Gastrocnemius medialis (tissue), 4 donors: ENCODE measurements around the gene FAM3A. TPM values are rescaled to one million over a fixed set of nuclear protein-coding genes. Genes with fewer than 3 reads are reported as not detected.

Experiments used
- ATAC-seq, 2 donors: fragments of 150-250 bp; one replicate each; pipeline ENCODE4 v1.9.1; 2016
- DNase-seq, 2 donors: peaks; one replicate each; pipeline ENCODE4 v3.0.0-alpha.2; 2019
- H3K27ac ChIP-seq, 4 donors: fragments of 200-600 bp; sonication (generic); 1 replicate in 1 of 4; 2 replicates in 3 of 4; pipeline ENCODE4 v1.5.1; 2016 to 2018; ENCODE audit warnings: mild to moderate bottlenecking in 2 of 4, moderate library complexity in 1 of 4
- H3K27me3 ChIP-seq, 3 donors: fragments of 200-600 bp; sonication (generic) in 2 of 3; 1 replicate in 1 of 3; 2 replicates in 2 of 3; pipeline versions ENCODE4 v1.5.1 to v1.6.0; 2016 to 2019; ENCODE audit warnings: mild to moderate bottlenecking in 1 of 3, moderate library complexity in 1 of 3
- H3K36me3 ChIP-seq, 2 donors: fragments of 200-600 bp; sonication (generic) in 1 of 2; one replicate each; pipeline ENCODE4 v1.5.1; 2017 to 2018
- H3K4me1 ChIP-seq, 2 donors: fragments of 200-600 bp; sonication (generic) in 1 of 2; one replicate each; pipeline ENCODE4 v1.5.1; 2016 to 2017; ENCODE audit warnings: mild to moderate bottlenecking in 2 of 2
- H3K4me3 ChIP-seq, 4 donors: fragments of 200-600 bp; sonication (generic) in 3 of 4; 1 replicate in 1 of 4; 2 replicates in 3 of 4; pipeline ENCODE4 v1.5.1; 2016 to 2019; ENCODE audit warnings: mild to moderate bottlenecking in 2 of 4
- H3K9me3 ChIP-seq, 3 donors: fragments of 200-600 bp; sonication (generic) in 2 of 3; 1 replicate in 1 of 3; 2 replicates in 2 of 3; pipeline ENCODE4 v1.5.1; 2016 to 2019
- CTCF ChIP-seq, 5 experiments: fragments of 450-650 bp in 3 of 5; fragments of 200-600 bp in 2 of 5; sonication (generic) in 2 of 5; IDR thresholded peaks in 4 of 5; conservative IDR thresholded peaks in 1 of 5; 1 replicate in 4 of 5; 2 replicates in 1 of 5; pipeline ENCODE4 v1.5.1; 2016 to 2019; ENCODE audit warnings: antibody characterized with exemption in 5 of 5, mild to moderate bottlenecking in 3 of 5, moderate library complexity in 3 of 5
- POLR2A ChIP-seq, 2 donors: fragments of 450-650 bp; IDR thresholded peaks; one replicate each; pipeline ENCODE4 v1.6.1; 2017; ENCODE audit warnings: antibody characterized with exemption in 2 of 2, mild to moderate bottlenecking in 2 of 2, moderate library complexity in 2 of 2
- in situ Hi-C, 4 donors: fragments of 200-750 bp; cut with MboI; loops; one replicate each; pipeline versions ENCODE4 v1.15.0 to v1.8.0; 2017; ENCODE audit warnings: low sequenced_read_pairs in 4 of 4
- intact Hi-C: fragments of 100-400 bp; cut with DNase I; formaldehyde crosslinking; loops from one replicate; pipeline ENCODE4 v1.15.1; 2023; ENCODE audit warnings: low total_unique reads
- total RNA-seq, 4 donors: library from RNA; depleted of rRNA; stranded (reverse); fragments of >200 nt; gene quantifications; one replicate each; pipeline versions ENCODE4 v1.1.0 to v1.2.3, GENCODE V29; 2016

The FAM3A gene
- total RNA-seq, 4 donors from 2014 or later: 28.3 to 44.5 (median 37.8) TPM

DNA sequence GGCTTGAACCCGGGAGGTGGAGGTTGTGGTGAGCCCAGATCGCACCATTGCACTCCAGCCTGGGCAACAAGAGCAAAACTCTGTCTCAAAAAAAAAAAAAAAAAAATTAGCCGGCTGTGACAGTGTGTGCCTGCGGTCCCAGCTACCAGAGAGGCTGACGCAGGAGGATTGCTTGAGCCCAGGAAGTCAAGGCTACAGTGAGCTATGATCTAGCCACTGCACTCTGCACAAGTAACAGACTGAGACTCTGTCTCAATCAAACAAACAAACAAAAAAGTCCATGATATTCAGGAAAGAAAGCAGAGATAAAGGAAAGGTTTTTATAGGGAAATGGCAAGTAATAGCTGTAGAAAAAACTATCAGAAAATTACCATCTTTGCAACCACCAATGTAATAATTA lies 34.8 kb downstream of the FAM3A start:
- peaks cover 17 to 27% of the 10 kb centered on the region in 2 donors for H3K4me1 ChIP-seq
- DNase-seq (no peak), ATAC-seq (no peak)
- peak overlapping the region in 1 of 4 donors; percentile 57 for H3K27ac ChIP-seq
- no peak overlapping the region for H3K4me3 ChIP-seq
- no peaks in the 10 kb centered on the region for H3K27me3 ChIP-seq
- no peak for TF ChIP-seq CTCF (IDR thresholded peaks at IDR 0.05 in 4 of 5, conservative IDR thresholded peaks at IDR 0.05 in 1 of 5)
- TF ChIP-seq POLR2A (IDR thresholded peaks at IDR 0.05): no peak
- in situ Hi-C loops: no loop called here
- no peaks in the 10 kb centered on the region for H3K36me3 ChIP-seq
- no peaks in the 10 kb centered on the region for H3K9me3 ChIP-seq
- intact Hi-C loops: no loop called here

DNA sequence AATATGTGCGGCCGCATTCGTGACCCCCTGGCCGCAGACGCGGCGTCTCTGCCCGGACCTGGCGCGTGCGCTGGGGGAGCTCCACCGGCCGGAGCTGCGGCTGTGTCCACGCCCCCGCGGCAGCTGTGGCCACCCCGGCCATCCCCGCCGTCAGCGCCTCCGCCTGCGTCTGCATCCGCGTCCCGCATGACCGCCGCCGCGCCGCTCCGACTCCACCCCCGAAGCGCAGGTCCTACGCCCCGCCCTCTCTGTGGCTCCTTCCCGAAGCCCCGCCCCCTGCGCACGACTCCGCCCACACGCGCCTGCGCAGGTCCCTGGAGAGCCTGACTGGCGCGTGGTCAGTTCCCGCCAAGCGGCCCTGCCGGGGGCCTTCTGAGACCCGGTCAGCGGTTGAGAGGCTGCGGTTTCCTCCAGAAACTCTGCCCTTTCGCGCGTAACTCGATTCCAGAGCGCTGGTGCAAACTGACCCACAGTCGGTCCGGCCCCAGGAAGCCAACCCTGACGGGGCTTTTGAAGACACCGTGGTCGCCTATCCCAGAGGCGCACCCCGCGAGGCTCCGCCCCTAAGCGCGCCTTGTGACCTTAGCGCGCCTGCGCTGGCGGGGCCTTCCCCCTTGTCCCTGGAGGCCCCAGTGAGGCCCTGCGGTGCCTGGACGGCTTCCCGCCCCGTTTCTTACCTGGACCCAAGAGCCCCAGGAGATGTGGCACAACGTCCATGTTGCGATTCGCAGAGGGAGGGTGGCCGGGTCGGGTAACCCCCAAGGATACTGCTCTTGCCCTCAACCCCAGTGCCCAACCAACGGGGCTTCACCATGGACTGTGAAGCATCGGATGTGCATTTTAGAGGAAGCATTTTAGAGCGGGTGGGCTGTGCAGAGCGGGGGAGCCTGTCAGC lies 37.1 kb downstream of the FAM3A start, which contains the start of gene LAGE3:
LAGE3 (minus strand) TSS at position 554 of the 895 bp plus-strand sequence; CDS start at position 188, 366 bp downstream.
- in situ Hi-C loops: no loop called here
- peak within 1 kb of the TSS; percentile 58 to 70 (median 62) for H3K4me3 ChIP-seq
- ATAC-seq (peak; percentile 89 to 93), DNase-seq (peak; percentile 82 to 91)
- peaks cover 3 to 8% of the 10 kb centered on the region in 2 donors for H3K4me1 ChIP-seq
- intact Hi-C loops: loop anchor here (1.0 to 2.0 kb wide), 2 partner anchors 35 to 38 kb away; partner anchors contain the start of genes FAM3A and FAM50A
- H3K36me3 ChIP-seq: no peaks in the 10 kb centered on the region
- H3K27ac ChIP-seq: peak within 1 kb of the TSS; percentile 88 to 94 (median 92)
- TF ChIP-seq POLR2A (IDR thresholded peaks at IDR 0.05) (peak; percentile 66 to 67), CTCF (IDR thresholded peaks at IDR 0.05 in 4 of 5, conservative IDR thresholded peaks at IDR 0.05 in 1 of 5) (no peak)
- H3K9me3 ChIP-seq: no peaks in the 10 kb centered on the region
- H3K27me3 ChIP-seq: no peaks in the 10 kb centered on the region

DNA sequence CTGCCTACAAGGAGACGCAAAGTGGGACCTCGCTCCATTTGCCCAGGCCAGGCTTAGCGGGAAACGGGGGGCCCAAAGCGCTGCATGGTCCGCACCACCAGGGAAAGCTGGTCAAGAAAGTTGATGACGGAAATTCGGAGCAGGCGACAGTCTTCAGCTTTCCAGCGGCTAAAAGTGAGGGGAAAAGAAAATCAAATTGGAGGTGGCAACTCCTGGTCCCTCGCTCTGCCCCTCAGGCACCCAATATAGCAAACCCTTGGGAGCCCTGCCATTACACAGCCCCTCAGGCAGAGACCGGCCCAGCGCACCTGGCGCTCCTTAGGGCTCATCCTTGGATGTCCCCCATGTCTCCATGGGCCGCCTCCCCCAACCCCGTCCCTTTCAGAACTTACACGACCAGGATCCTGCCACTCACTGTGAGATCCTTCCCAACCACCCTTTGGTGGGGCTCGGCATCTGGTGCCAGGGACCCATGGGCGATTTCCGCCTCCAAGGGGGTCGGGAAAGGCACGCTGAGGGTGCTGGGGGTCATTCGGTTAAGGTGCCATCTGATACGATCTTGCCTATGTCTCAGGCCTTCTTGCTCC lies 38.0 kb downstream of the FAM3A start:
- intact Hi-C loops: loop anchor here (1.0 to 2.0 kb wide), 2 partner anchors 34 to 39 kb away; partner anchors contain the start of genes FAM3A and FAM50A
- DNase-seq: no peak
- TF ChIP-seq POLR2A (IDR thresholded peaks at IDR 0.05) (no peak), CTCF (IDR thresholded peaks at IDR 0.05 in 4 of 5, conservative IDR thresholded peaks at IDR 0.05 in 1 of 5) (no peak)
- peak overlapping the region; percentile 88 to 94 (median 92) for H3K27ac ChIP-seq
- no peaks in the 10 kb centered on the region for H3K9me3 ChIP-seq
- H3K27me3 ChIP-seq: no peaks in the 10 kb centered on the region
- no peaks in the 10 kb centered on the region for H3K36me3 ChIP-seq
- ATAC-seq: no peak
- peaks cover 0 to 6% of the 10 kb centered on the region in 2 donors for H3K4me1 ChIP-seq
- peak overlapping the region; percentile 58 to 70 (median 62) for H3K4me3 ChIP-seq
- in situ Hi-C loops: no loop called here

- intact Hi-C loops: no loop called here
- Histone ChIP-seq H3K27me3 (no peaks in the 10 kb centered on the region), H3K4me1 (peaks cover 0 to 6% of the 10 kb centered on the region in 2 donors), H3K9me3 (no peaks in the 10 kb centered on the region), H3K27ac (no peak overlapping the region), H3K36me3 (no peaks in the 10 kb centered on the region), H3K4me3 (no peak overlapping the region)
- TF ChIP-seq POLR2A (IDR thresholded peaks at IDR 0.05) (no peak), CTCF (IDR thresholded peaks at IDR 0.05 in 4 of 5, conservative IDR thresholded peaks at IDR 0.05 in 1 of 5) (no peak)
- in situ Hi-C loops: no loop called here
- DNase-seq (no peak), ATAC-seq (no peak)
These were observed 39.2 kb downstream of the FAM3A start for GRCh38 chrX:154476821-154477220.
